ENCODE measurements around the gene GNAT2. TPM values are rescaled to one million over a fixed set of nuclear protein-coding genes. Genes with fewer than 3 reads are reported as not detected.

Gene GNAT2
- total and polyA plus RNA-seq, 4 donors: 0.24 TPM; not detected in 3

DNA sequence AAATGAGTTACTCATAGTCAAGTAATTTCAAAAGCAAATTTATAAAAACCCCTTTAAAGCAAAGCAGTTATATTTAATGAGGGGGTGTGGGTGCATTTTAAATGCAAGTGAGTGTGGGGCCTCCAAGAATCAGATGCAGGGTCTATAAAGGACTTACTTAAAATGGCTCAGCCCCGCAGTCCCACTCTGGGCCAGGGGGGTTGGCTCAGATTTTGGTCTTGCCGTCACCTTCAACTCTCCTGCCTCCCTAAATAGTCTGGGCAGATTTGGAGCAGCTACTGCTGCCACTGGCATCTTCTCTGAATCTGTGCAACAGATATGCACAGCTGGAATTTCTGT is 16.4 kb upstream of the GNAT2 start:
- Histone ChIP-seq H3K4me3 (no peak overlapping the region), H3K27ac (ENCODE audit: low read depth in 1 of 2, low read length in 1 of 2) (no peak overlapping the region), H3K9me3 (ENCODE audit: control insufficient read depth in 4 of 4, insufficient read depth in 3 of 4, low read length in 3 of 4) (no peaks in the 10 kb centered on the region), H3K4me1 (ENCODE audit: control insufficient read depth in 5 of 5, insufficient read depth in 5 of 5, low read length in 5 of 5) (no peaks in the 10 kb centered on the region), H3K9ac (ENCODE audit: insufficient read depth in 1 of 2, low read length in 2 of 2) (no peak overlapping the region), H3K27me3 (ENCODE audit: control insufficient read depth in 3 of 3, insufficient read depth in 3 of 3, low read length in 2 of 3) (no peaks in the 10 kb centered on the region), H3K36me3 (ENCODE audit: control insufficient read depth in 4 of 4, insufficient read depth in 4 of 4, low read length in 4 of 4) (peaks cover 0 to 11% (median 6%) of the 10 kb centered on the region in 4 donors)
- no peak for ATAC-seq (ENCODE audit: insufficient read depth, low FRiP score)
- DNase-seq: no peak
- TF ChIP-seq, protein P1, sequence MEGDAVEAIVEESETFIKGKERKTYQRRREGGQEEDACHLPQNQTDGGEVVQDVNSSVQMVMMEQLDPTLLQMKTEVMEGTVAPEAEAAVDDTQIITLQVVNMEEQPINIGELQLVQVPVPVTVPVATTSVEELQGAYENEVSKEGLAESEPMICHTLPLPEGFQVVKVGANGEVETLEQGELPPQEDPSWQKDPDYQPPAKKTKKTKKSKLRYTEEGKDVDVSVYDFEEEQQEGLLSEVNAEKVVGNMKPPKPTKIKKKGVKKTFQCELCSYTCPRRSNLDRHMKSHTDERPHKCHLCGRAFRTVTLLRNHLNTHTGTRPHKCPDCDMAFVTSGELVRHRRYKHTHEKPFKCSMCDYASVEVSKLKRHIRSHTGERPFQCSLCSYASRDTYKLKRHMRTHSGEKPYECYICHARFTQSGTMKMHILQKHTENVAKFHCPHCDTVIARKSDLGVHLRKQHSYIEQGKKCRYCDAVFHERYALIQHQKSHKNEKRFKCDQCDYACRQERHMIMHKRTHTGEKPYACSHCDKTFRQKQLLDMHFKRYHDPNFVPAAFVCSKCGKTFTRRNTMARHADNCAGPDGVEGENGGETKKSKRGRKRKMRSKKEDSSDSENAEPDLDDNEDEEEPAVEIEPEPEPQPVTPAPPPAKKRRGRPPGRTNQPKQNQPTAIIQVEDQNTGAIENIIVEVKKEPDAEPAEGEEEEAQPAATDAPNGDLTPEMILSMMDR (IDR thresholded peaks at IDR 0.05; ENCODE audit: control extremely low read depth, extremely low read depth): no peak
- WGBS, 2 donors: 79 to 98% methylated on average over 2 of the region's 2 CpGs

DNA sequence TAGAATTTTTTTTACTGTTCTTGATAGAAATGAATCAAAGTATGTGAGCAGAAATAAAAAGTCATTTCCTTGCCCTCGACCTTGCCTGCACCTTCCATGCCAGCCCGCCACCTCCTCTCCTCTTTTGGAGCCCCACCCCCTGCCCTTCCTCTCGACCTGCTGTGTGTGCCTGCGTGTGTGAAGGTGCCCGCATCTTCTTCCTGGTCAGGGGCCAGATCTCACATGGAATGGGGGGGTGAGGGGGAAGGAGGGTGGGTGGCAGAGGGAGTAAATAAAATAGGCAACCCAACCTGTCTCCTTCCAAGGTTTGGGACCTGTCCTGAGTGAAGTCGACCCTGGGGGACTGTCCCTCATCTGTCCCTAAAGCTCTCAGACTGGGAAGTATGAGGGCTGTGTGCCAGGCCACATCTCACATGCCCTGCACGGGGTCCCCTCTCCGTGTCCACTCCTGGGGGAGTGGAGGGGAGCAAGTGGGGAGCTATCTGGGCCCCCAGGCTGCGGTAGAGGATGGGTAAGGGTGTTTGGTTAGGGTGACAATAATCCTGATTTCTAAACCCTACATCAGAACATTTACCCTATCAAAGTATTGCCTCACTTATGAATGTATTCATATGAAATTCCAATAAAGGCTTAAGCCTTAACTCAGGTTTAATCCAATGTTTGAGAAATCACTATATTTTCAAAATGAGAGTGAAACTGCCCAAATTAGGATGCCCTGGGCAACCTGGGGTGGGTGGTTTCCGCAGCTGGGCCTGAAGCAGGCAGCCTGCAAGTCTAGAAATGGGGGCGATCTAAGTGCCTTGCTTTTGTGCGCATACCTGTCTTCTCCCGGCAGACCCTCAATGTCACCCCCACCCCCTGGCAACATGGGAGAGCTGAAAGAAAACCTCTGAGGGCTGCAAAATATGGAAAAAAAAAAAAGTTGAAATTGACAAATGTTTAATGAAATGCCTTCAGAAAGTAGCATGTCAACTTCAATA is 15.6 kb upstream of the GNAT2 start:
- Histone ChIP-seq H3K27me3 (ENCODE audit: control insufficient read depth in 3 of 3, insufficient read depth in 3 of 3, low read length in 2 of 3) (no peaks in the 10 kb centered on the region), H3K9ac (ENCODE audit: insufficient read depth in 1 of 2, low read length in 2 of 2) (no peak overlapping the region), H3K4me1 (ENCODE audit: control insufficient read depth in 5 of 5, insufficient read depth in 5 of 5, low read length in 5 of 5) (no peaks in the 10 kb centered on the region), H3K4me3 (no peak overlapping the region), H3K9me3 (ENCODE audit: control insufficient read depth in 4 of 4, insufficient read depth in 3 of 4, low read length in 3 of 4) (no peaks in the 10 kb centered on the region), H3K36me3 (ENCODE audit: control insufficient read depth in 4 of 4, insufficient read depth in 4 of 4, low read length in 4 of 4) (peaks cover 0 to 16% (median 9%) of the 10 kb centered on the region in 4 donors), H3K27ac (ENCODE audit: low read depth in 1 of 2, low read length in 1 of 2) (no peak overlapping the region)
- 51 to 53% methylated on average over 13 of the region's 13 CpGs for WGBS, 2 donors
- TF ChIP-seq, protein P1 (IDR thresholded peaks at IDR 0.05; ENCODE audit: control extremely low read depth, extremely low read depth): no peak
- ATAC-seq (ENCODE audit: insufficient read depth, low FRiP score) (no peak), DNase-seq (no peak)

DNA sequence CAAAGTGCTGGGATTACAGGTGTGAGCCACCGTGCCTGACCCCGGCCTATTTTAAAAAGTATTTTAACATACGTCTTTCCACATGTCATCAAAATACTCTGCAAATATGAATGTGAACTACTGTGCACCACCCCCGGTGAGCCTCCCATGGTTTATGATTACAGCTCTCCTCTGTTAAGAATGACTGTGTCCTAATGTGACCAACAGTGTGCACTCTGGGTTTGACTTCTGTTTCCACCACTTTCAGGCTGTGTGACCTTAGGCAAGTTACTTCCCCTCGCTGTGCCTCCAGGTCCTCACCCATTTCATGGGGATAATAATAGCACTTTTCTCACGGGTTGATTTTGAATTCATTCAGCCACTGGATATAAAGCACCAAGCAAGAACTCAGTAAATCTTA is 14.9 kb upstream of the GNAT2 start:
- TF ChIP-seq, protein P1 (IDR thresholded peaks at IDR 0.05; ENCODE audit: control extremely low read depth, extremely low read depth): no peak
- Histone ChIP-seq H3K4me3 (no peak overlapping the region), H3K36me3 (ENCODE audit: control insufficient read depth in 4 of 4, insufficient read depth in 4 of 4, low read length in 4 of 4) (peaks cover 0 to 24% (median 13%) of the 10 kb centered on the region in 4 donors), H3K9ac (ENCODE audit: insufficient read depth in 1 of 2, low read length in 2 of 2) (no peak overlapping the region), H3K9me3 (ENCODE audit: control insufficient read depth in 4 of 4, insufficient read depth in 3 of 4, low read length in 3 of 4) (no peaks in the 10 kb centered on the region), H3K27ac (ENCODE audit: low read depth in 1 of 2, low read length in 1 of 2) (no peak overlapping the region), H3K4me1 (ENCODE audit: control insufficient read depth in 5 of 5, insufficient read depth in 5 of 5, low read length in 5 of 5) (no peaks in the 10 kb centered on the region), H3K27me3 (ENCODE audit: control insufficient read depth in 3 of 3, insufficient read depth in 3 of 3, low read length in 2 of 3) (no peaks in the 10 kb centered on the region)
- ATAC-seq (ENCODE audit: insufficient read depth, low FRiP score) (no peak), DNase-seq (no peak)
- 78 to 82% methylated on average over 6 of the region's 6 CpGs for whole genome bisulfite sequencing, 2 donors
